Kidney (tissue), 14 donors: ENCODE measurements around the gene PRKN. TPM values are rescaled to one million over a fixed set of nuclear protein-coding genes. Genes with fewer than 3 reads are reported as not detected.

Source experiments
- DNase-seq, 5 donors: peaks; one replicate each; pipeline ENCODE4 v3.0.0-alpha.2; 2013 to 2020
- FAIRE-seq: peaks from 2 replicates; lab custom pipeline; 2012; peaks lifted over from hg19 to GRCh38; lab: Jason Lieb, UNC
- H3K27ac ChIP-seq, 2 donors: one replicate each; pipeline ENCODE4 v1.7.0; 2013; ENCODE audit warnings: low read depth in 2 of 2, low read length in 2 of 2, inconsistent platforms in 1 of 2
- H3K27me3 ChIP-seq: one replicate; pipeline ENCODE4 v1.7.1; 2013; ENCODE audit warnings: low read length, inconsistent platforms; ENCODE audit not compliant: control insufficient read depth, insufficient read depth
- H3K36me3 ChIP-seq, 3 donors: one replicate each; pipeline versions ENCODE4 v1.7.0 to v1.7.1; 2013; ENCODE audit warnings: low read length in 3 of 3, control low read depth in 1 of 3, inconsistent platforms in 1 of 3; ENCODE audit not compliant: insufficient read depth in 3 of 3, control insufficient read depth in 2 of 3
- H3K4me1 ChIP-seq, 3 donors: one replicate each; pipeline versions ENCODE4 v1.7.0 to v1.7.1; 2013; ENCODE audit warnings: low read length in 3 of 3, inconsistent platforms in 1 of 3, low read depth in 1 of 3; ENCODE audit not compliant: control insufficient read depth in 2 of 3, insufficient read depth in 2 of 3
- H3K4me3 ChIP-seq, 3 donors: one replicate each; pipeline versions ENCODE4 v1.7.0 to v1.8.1; 2013; ENCODE audit warnings: low read length in 3 of 3, control low read depth in 1 of 3, inconsistent platforms in 1 of 3
- H3K9ac ChIP-seq, 3 donors: one replicate each; pipeline versions ENCODE4 v1.7.0 to v1.7.1; 2013; ENCODE audit warnings: low read length in 3 of 3, control low read depth in 1 of 3, inconsistent platforms in 1 of 3
- H3K9me3 ChIP-seq, 3 donors: one replicate each; pipeline versions ENCODE4 v1.7.0 to v1.7.1; 2013; ENCODE audit warnings: low read length in 3 of 3, control low read depth in 1 of 3, inconsistent platforms in 1 of 3; ENCODE audit not compliant: control insufficient read depth in 2 of 3, insufficient read depth in 1 of 3
- intact Hi-C: fragments of 100-400 bp; cut with DNase I; formaldehyde crosslinking; loops from one replicate; pipeline ENCODE4 v1.11.1; 2022
- polyA plus RNA-seq: library from polyadenylated mRNA; stranded (reverse); fragments of 350-450 nt; fragmentation: Illumina TruSeq; extraction: RNeasy Lipid Tissue Mini Kit (QIAGEN cat#74804); gene quantifications from one replicate; pipeline ENCODE4 v1.2.3, GENCODE V29; 2014; ENCODE audit warnings: low read depth, low replicate concordance; ENCODE audit not compliant: insufficient read depth
- total RNA-seq: library from RNA; stranded (reverse); fragmentation: NEBNext Ultra II Directional; extraction: Animal tissue kit (Norgen Biotek cat#: 25700); gene quantifications from one replicate; pipeline ENCODE4 v1.2.1, GENCODE V29; 2021
- TF ChIP-seq, protein P1 (sequence below): IDR thresholded peaks from 3 replicates; pipeline ENCODE4 v1.5.1; 2012; ENCODE audit warnings: mild to moderate bottlenecking, moderate library complexity, borderline replicate concordance; ENCODE audit not compliant: insufficient read depth; ENCODE audit errors: extremely low read depth
- donor health status: control.
- donor health status: control.
- donor health status: control.
- donor health status: control.
- donor health status: control.
- donor health status: DM: yes; HTN: yes; CAD: no.
- donor health status: Normal renal cell carcinoma (clear cell type).

The PRKN gene
- total and polyA plus RNA-seq, 2 donors from 2014 or later = 8.6 to 10.4 TPM

DNA sequence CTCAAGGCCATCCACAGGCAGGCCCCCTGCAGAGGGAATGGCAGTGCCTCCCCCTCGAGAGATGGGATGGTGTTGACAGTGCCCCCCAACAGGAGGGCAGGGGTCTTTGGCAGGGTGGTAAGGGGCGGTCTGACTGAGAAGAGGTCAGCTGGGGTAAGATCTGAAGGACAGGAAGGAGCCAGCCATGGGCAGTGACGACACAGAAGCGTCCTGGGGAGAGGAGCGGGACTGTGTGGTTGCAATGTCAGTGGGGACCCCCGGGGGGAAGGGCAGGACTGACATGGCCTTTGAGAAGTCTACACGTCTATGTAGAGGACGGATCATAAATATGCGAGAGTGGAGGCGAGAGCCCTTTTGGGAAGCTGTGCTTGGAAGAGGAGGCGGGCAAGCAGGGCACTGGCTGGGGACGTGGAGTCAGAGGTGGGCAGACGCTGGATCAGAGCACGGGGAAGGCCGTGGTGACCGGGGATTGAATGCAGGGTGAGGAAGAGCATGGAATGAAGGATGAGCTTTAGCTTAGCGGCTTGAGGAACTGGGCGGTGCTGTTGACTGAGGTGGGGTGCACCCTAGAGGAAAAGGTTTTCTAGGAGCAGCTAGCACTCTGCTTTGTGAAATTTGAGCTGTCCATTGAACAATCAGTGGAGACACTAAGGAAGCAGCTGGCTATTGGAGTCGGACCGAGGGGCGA is 1371.3 kb downstream of the PRKN start:
- DNase-seq (no peak), FAIRE-seq (no peak)
- Histone ChIP-seq H3K4me1 (no peaks in the 10 kb centered on the region), H3K4me3 (no peak overlapping the region), H3K27me3 (no peaks in the 10 kb centered on the region), H3K27ac (no peak overlapping the region), H3K9me3 (no peaks in the 10 kb centered on the region), H3K36me3 (no peaks in the 10 kb centered on the region), H3K9ac (no peak overlapping the region)
- intact Hi-C loops = no loop called here
- TF ChIP-seq, protein P1, sequence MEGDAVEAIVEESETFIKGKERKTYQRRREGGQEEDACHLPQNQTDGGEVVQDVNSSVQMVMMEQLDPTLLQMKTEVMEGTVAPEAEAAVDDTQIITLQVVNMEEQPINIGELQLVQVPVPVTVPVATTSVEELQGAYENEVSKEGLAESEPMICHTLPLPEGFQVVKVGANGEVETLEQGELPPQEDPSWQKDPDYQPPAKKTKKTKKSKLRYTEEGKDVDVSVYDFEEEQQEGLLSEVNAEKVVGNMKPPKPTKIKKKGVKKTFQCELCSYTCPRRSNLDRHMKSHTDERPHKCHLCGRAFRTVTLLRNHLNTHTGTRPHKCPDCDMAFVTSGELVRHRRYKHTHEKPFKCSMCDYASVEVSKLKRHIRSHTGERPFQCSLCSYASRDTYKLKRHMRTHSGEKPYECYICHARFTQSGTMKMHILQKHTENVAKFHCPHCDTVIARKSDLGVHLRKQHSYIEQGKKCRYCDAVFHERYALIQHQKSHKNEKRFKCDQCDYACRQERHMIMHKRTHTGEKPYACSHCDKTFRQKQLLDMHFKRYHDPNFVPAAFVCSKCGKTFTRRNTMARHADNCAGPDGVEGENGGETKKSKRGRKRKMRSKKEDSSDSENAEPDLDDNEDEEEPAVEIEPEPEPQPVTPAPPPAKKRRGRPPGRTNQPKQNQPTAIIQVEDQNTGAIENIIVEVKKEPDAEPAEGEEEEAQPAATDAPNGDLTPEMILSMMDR = no peak

DNA sequence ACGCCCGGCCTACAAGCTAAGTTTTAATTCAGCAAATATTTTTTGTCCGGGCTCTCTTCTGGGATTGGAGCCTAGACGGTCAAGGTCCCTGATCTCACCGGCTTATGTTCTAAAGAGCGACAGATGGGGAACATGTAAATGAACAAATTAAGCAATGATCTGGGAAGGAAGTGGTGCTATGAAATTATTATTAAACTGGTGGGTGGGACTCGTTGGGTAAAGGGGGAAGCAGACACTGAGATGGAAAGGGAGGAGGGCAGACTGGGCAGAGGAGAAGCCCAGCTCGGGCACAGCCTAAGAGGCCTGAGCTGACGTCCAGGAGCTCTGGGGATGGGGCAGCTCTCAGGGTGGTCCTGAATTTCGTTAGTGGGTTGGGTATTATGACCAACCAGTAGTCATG is 1371.9 kb downstream of the PRKN start:
- no peak overlapping the region for H3K4me3 ChIP-seq
- no peaks in the 10 kb centered on the region for H3K36me3 ChIP-seq
- TF ChIP-seq, protein P1 = no peak
- FAIRE-seq (no peak), DNase-seq (no peak)
- H3K27me3 ChIP-seq = no peaks in the 10 kb centered on the region
- no peak overlapping the region for H3K27ac ChIP-seq
- H3K9me3 ChIP-seq = no peaks in the 10 kb centered on the region
- no peaks in the 10 kb centered on the region for H3K4me1 ChIP-seq
- intact Hi-C loops = no loop called here
- no peak overlapping the region for H3K9ac ChIP-seq

DNA sequence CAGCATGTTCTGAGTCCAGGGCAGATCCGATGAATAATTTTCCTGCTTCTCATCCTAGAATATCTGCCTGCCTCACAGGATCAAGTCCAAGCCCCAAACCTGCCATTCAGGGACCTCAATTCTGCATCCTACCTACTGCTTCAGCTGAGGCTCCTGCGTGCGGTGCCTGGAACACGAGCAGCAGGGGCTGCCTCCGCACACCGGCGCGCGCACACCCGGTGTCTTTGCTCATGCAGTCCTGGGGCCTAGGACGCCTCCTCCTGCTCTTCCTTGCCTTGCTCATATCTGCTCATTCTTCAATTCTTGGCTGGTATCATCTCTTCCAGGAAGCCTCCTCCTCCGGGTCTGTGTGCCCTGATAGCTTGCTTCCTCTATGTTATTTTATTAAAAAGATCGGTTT is 1372.6 kb downstream of the PRKN start:
- DNase-seq = no peak
- Histone ChIP-seq H3K27me3 (no peaks in the 10 kb centered on the region), H3K9ac (no peak overlapping the region), H3K4me1 (no peaks in the 10 kb centered on the region), H3K36me3 (no peaks in the 10 kb centered on the region), H3K27ac (no peak overlapping the region), H3K4me3 (no peak overlapping the region), H3K9me3 (no peaks in the 10 kb centered on the region)
- TF ChIP-seq, protein P1 = no peak
- intact Hi-C loops = no loop called here
- no peak for FAIRE-seq
